Fibroblast of skin of left quadriceps (primary cell): ENCODE measurements around the gene FGF3.
"Not testable (repeated sequence)": the region's sequence is repeated elsewhere in the genome, so short reads cannot be mapped to it uniquely, and the experiment has no call there.

Experiments
- DNase-seq, 2 experiments: peaks; one replicate each; pipeline ENCODE4 v3.0.0-alpha.2; 2013; ENCODE audit warnings: low read depth in 2 of 2

The FGF3 gene

DNA sequence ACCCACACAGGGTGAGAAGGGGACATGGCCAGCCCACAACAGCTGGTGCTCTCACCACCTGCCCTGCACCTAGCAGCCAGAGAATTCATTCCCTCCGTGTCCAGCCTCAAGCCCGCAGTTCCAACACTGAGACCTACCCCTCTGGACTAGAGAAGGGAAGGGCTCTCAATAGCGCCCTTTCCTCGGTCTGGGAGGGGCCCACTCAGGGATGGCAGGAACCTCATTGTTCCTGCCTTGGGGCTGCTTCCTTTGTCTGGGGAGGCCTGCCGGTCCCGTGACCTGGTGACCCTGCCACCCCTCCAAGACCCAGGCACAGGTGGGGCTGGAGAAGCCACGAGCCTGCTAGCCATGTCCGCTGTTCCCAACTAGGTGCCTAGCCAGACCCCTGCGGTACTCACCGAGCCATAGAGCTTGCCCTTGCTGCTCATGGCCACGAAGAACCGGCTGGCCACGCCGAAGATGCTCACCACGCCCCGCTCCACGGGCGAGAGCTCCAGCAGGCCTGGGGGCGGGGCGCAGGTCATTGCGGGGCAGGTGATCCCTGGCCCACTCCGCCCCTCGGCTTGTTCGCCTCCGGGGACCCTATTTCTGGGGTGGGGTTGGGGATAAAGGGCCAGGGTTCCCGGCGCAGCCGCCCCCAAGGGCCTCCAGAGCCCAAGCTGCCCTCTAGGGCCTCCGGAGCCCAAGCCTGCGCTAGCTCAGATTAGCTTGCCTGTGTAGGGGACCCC, 45.4 kb downstream of the FGF3 start:
- DNase-seq, result no peak

DNA sequence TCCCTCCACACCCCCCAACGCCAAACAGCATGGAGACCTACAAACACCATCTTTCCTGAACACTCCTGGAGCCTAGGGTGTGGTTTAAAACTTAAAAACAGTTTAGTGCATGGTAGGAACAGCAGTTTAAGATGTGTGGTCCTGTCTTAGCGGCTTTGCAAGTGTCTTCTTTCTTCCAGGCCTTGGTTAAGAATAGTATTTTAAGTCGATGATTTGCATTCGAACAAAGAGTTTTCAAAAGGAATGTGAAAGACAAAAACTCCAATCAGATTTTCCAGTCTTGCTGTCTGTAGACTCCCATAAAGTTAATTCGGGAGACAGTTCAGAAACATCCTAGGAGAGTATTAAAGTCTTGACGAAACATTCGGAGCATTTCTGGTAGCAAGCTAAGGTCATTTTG, 47.8 kb downstream of the FGF3 start:
- DNase-seq, result no peak

DNA sequence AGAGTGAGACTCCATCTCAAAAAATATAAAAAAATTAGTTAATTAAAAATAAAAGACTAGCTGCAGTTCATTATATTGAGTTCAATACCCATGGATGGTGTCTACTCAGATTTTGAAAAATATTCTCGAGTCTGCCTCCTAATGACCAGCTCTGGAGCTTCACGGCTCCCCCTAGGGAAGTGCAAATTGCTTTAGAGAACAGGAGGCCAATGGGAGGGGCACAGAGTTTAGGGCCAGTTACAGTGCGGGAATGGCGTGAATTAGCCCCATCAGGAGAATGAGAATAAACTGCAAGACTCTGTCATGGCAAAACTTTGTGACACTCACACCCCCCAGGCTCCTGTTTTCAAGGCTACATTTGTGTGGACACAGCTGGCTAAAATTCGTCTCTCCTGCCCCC, 48.7 kb downstream of the FGF3 start:
- no peak for DNase-seq

DNA sequence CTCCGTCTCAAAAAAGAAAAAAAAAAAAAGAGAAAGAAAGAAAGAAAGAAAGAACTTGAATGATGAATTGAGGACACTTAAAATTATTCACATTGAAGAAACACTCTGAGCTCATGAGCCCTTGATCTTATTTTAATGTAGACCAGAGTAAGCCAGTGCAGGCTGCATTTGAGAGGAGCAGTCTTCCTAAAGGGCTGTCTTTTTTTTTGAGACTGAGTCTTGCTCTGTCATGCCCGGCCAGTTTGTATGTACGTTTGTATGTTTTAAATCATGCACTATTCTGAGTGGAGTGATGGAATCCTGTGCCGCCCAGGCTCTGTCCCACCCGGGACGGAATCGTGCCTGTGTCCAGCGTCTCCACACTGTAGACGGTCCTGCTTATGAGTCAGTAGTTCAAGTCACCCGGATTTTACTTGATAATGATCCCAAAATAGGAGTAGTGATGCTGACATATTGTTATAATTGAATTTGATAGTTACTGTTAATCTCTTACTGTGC, 53.7 kb downstream of the FGF3 start:
- DNase-seq, result no peak

DNA sequence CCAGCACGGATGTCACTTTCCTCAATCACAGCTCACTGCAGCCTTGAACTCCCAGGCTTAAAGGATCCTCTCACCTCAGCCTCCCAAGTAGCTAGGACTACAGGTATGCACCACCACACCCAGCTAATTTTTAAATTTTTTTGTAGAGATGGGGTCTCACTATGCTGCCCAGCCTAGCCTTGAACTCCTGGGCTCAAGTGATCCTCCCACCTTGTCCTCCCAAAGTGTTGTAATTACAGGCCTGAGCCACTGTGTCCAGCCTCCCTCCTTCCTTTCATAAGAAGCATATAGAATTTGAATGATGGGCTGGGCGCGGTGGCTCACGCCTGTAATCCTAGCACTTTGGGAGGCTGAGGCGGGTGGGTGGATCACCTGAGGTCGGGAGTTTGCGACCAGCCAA, 54.3 kb downstream of the FGF3 start:
- DNase-seq, result not testable (repeated sequence)

DNA sequence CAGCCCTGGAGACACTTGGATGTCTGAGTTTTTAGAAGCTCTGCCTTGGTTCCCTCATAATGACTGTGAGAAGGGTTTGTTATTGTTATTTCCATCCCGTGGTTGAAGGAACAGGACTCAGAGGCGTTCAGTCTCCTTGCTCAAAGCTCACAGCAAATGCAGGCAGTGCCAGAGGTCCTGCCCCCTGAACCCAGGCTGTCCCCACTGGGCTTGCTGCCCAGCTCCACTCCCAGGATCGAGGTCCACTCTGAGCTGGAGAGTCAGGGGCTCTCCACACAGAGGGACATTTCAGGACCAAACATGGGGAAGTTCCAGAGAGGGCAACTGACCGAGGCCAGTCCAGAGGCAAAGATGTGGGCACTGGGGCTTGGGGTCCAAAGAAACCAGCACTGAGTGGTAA, 58.9 kb downstream of the FGF3 start:
- no peak for DNase-seq
